Peyer's patch (tissue), 4 donors: ENCODE measurements around the gene NFE2.

Source experiments
- CTCF ChIP-seq, 6 experiments: fragments of 450-650 bp in 4 of 6; fragments of 200-600 bp in 2 of 6; sonication (generic) in 1 of 6; IDR thresholded peaks; one replicate each; pipeline ENCODE4 v1.5.1; 2017 to 2019; ENCODE audit warnings: antibody characterized with exemption in 6 of 6, mild to moderate bottlenecking in 3 of 6, moderate library complexity in 1 of 6
- POLR2A ChIP-seq, 2 donors: fragments of 450-650 bp; IDR thresholded peaks; one replicate each; pipeline ENCODE4 v1.5.1; 2017; ENCODE audit warnings: antibody characterized with exemption in 2 of 2, mild to moderate bottlenecking in 2 of 2, moderate library complexity in 2 of 2

- TF ChIP-seq CTCF (IDR thresholded peaks at IDR 0.05), result peak in 1 of 6 experiments; percentile 21
- TF ChIP-seq POLR2A (IDR thresholded peaks at IDR 0.05), result peak; percentile 76 to 92
Observed at GRCh38 chr12:54279632-54280467, 21.0 kb downstream of the NFE2 start, which contains the start of gene CBX5.
